Sigmoid colon (tissue), 7 donors: ENCODE measurements around the gene TBC1D2B. TPM values are rescaled to one million over a fixed set of nuclear protein-coding genes. Genes with fewer than 3 reads are reported as not detected.

Experiments
- DNase-seq: peaks from one replicate; pipeline ENCODE4 v3.0.0-alpha.2; 2019
- H3K27ac ChIP-seq, 4 donors: fragments of 200-600 bp; sonication (generic); one replicate each; pipeline ENCODE4 v1.5.1; 2016 to 2019; ENCODE audit warnings: mild to moderate bottlenecking in 1 of 4
- H3K27me3 ChIP-seq, 3 donors: fragments of 200-600 bp; sonication (generic); one replicate each; pipeline ENCODE4 v1.5.1; 2019; ENCODE audit warnings: mild to moderate bottlenecking in 1 of 3
- H3K36me3 ChIP-seq, 4 donors: fragments of 200-600 bp; sonication (generic); one replicate each; pipeline ENCODE4 v1.5.1; 2016 to 2019
- H3K4me1 ChIP-seq, 4 donors: fragments of 200-600 bp; sonication (generic); one replicate each; pipeline ENCODE4 v1.5.1; 2017 to 2019
- H3K4me3 ChIP-seq, 4 donors: fragments of 200-600 bp; sonication (generic); one replicate each; pipeline ENCODE4 v1.5.1; 2017 to 2019; ENCODE audit warnings: mild to moderate bottlenecking in 2 of 4, moderate library complexity in 1 of 4
- H3K9me3 ChIP-seq, 4 donors: fragments of 200-600 bp in 3 of 4; sonication (generic) in 3 of 4; one replicate each; pipeline versions ENCODE4 v1.5.1 to v1.6.1; 2013 to 2019
- EP300 ChIP-seq, 4 donors: sonication (generic); formaldehyde crosslinking; IDR thresholded peaks; one replicate each; pipeline ENCODE4 v1.6.1; 2017; ENCODE audit warnings: antibody characterized with exemption in 4 of 4
- POLR2A ChIP-seq, 2 donors: fragments of 450-650 bp; IDR thresholded peaks; one replicate each; pipeline ENCODE4 v1.6.1; 2016; ENCODE audit warnings: antibody characterized with exemption in 2 of 2, mild to moderate bottlenecking in 2 of 2, moderate library complexity in 2 of 2
- POLR2AphosphoS5 ChIP-seq, 4 donors: sonication (generic); formaldehyde crosslinking; IDR thresholded peaks; one replicate each; pipeline ENCODE4 v1.6.1; 2017; ENCODE audit warnings: antibody characterized with exemption in 4 of 4
- WGBS, 2 donors: extraction: QIAGEN DNeasy Blood & Tissue Kit; methylation state at CpG; one replicate each; pipeline ENCODE4 v1.1.7; 2013; 5-methylcytosine and 5-hydroxymethylcytosine counted together
- intact Hi-C: fragments of 100-400 bp; cut with DNase I; formaldehyde crosslinking; loops from one replicate; pipeline ENCODE4 v1.15.1; 2023
- polyA plus RNA-seq, 3 donors: library from polyadenylated mRNA; stranded (reverse); fragments of 200-250 nt; gene quantifications; one replicate each; pipeline ENCODE4 v1.2.3, GENCODE V29; 2013
- total RNA-seq, 4 donors: library from RNA; depleted of rRNA; stranded (reverse); fragments of >200 nt; gene quantifications; one replicate each; pipeline ENCODE4 v1.1.0, GENCODE V29; 2016
- TF ChIP-seq, protein P1 (sequence below), 4 experiments: fragments of 450-650 bp in 3 of 4; fragments of 200-600 bp in 1 of 4; IDR thresholded peaks; one replicate each; pipeline ENCODE4 v1.5.1; 2016 to 2019; ENCODE audit warnings: antibody characterized with exemption in 4 of 4, mild to moderate bottlenecking in 3 of 4, moderate library complexity in 2 of 4
- donor health status: healthy with polysubstance abuse.
- donor health status: Bipolar disorder and iron deficiency.
- donor health status: healthy.

TBC1D2B gene
- total and polyA plus RNA-seq, 7 donors: 7.6 to 47.1 (median 29.9) TPM

GRCh38 chr15:78023865-78024518 is 53.5 kb downstream of the TBC1D2B start:
- H3K4me3 ChIP-seq: no peak overlapping the region
- H3K9me3 ChIP-seq: no peaks in the 10 kb centered on the region
- DNase-seq: peak; percentile 94
- intact Hi-C loops: no loop called here
- WGBS, 2 donors: 79 to 85% methylated on average over 17 of the region's 17 CpGs
- TF ChIP-seq POLR2A (IDR thresholded peaks at IDR 0.05) (no peak), POLR2AphosphoS5 (IDR thresholded peaks at IDR 0.05) (peak; percentile 46 to 75 (median 55))
- H3K4me1 ChIP-seq: peaks cover 0 to 18% (median 6%) of the 10 kb centered on the region in 4 donors
- H3K27ac ChIP-seq: peak overlapping the region; percentile 40 to 70 (median 62)
- no peaks in the 10 kb centered on the region for H3K27me3 ChIP-seq
- H3K36me3 ChIP-seq: peaks cover 2 to 63% (median 17%) of the 10 kb centered on the region in 4 donors

- peaks cover 0 to 18% (median 6%) of the 10 kb centered on the region in 4 donors for H3K4me1 ChIP-seq
- peaks cover 2 to 55% (median 17%) of the 10 kb centered on the region in 4 donors for H3K36me3 ChIP-seq
- no peaks in the 10 kb centered on the region for H3K27me3 ChIP-seq
- H3K9me3 ChIP-seq: no peaks in the 10 kb centered on the region
- H3K4me3 ChIP-seq: no peak overlapping the region
- peak overlapping the region; percentile 40 to 70 (median 62) for H3K27ac ChIP-seq
- WGBS, 2 donors: 89 to 92% methylated on average over 6 of the region's 6 CpGs
- intact Hi-C loops: no loop called here
- TF ChIP-seq POLR2A (IDR thresholded peaks at IDR 0.05): no peak
- TF ChIP-seq EP300 (IDR thresholded peaks at IDR 0.05): no peak
- TF ChIP-seq POLR2AphosphoS5 (IDR thresholded peaks at IDR 0.05): no peak
- TF ChIP-seq, protein P1, sequence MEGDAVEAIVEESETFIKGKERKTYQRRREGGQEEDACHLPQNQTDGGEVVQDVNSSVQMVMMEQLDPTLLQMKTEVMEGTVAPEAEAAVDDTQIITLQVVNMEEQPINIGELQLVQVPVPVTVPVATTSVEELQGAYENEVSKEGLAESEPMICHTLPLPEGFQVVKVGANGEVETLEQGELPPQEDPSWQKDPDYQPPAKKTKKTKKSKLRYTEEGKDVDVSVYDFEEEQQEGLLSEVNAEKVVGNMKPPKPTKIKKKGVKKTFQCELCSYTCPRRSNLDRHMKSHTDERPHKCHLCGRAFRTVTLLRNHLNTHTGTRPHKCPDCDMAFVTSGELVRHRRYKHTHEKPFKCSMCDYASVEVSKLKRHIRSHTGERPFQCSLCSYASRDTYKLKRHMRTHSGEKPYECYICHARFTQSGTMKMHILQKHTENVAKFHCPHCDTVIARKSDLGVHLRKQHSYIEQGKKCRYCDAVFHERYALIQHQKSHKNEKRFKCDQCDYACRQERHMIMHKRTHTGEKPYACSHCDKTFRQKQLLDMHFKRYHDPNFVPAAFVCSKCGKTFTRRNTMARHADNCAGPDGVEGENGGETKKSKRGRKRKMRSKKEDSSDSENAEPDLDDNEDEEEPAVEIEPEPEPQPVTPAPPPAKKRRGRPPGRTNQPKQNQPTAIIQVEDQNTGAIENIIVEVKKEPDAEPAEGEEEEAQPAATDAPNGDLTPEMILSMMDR (IDR thresholded peaks at IDR 0.05): no peak
- no peak for DNase-seq
These were observed 54.3 kb downstream of the TBC1D2B start for GRCh38 chr15:78023081-78023665.

- H3K27ac ChIP-seq: no peak overlapping the region
- TF ChIP-seq POLR2AphosphoS5 (IDR thresholded peaks at IDR 0.05): no peak
- no peak for TF ChIP-seq EP300 (IDR thresholded peaks at IDR 0.05)
- TF ChIP-seq POLR2A (IDR thresholded peaks at IDR 0.05): no peak
- TF ChIP-seq, protein P1 (IDR thresholded peaks at IDR 0.05): no peak
- H3K9me3 ChIP-seq: no peaks in the 10 kb centered on the region
- H3K4me3 ChIP-seq: no peak overlapping the region
- H3K4me1 ChIP-seq: peaks cover 0 to 18% (median 6%) of the 10 kb centered on the region in 4 donors
- 96 to 97% methylated on average over 12 of the region's 12 CpGs for WGBS, 2 donors
- DNase-seq: no peak
- intact Hi-C loops: no loop called here
- no peaks in the 10 kb centered on the region for H3K27me3 ChIP-seq
- H3K36me3 ChIP-seq: peaks cover 2 to 46% (median 16%) of the 10 kb centered on the region in 4 donors
These were observed 55.8 kb downstream of the TBC1D2B start for GRCh38 chr15:78021761-78022160.

DNA sequence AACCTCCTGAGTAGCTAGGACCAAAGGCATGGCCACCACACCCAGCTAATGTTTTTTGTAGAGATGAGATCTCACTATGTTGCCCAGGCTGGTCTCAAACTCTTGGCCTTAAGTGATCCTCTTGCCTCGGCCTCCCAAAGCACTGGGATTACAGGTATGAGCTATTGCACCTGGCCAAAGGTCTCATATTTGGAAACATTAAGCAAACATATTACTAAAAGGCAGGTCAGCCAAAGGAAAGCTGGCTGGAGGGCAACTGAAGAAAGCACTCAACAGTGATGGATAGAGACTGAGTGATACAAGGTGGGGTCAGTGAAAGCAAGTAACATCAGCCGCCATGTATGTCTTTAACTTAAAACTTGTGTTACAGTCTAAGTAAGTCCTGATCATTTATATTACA is 57.5 kb downstream of the TBC1D2B start:
- 87 to 97% methylated on average over 2 of the region's 2 CpGs for WGBS, 2 donors

GRCh38 chr15:78018946-78019644 is 58.4 kb downstream of the TBC1D2B start:
- intact Hi-C loops: no loop called here
- no peak for DNase-seq
- TF ChIP-seq POLR2A (IDR thresholded peaks at IDR 0.05) (no peak), EP300 (IDR thresholded peaks at IDR 0.05) (no peak)
- TF ChIP-seq, protein P1 (IDR thresholded peaks at IDR 0.05): no peak
- H3K9me3 ChIP-seq: no peaks in the 10 kb centered on the region
- WGBS, 2 donors: 44 to 45% methylated on average over 11 of the region's 11 CpGs
- H3K27me3 ChIP-seq: no peaks in the 10 kb centered on the region
- no peak overlapping the region for H3K4me3 ChIP-seq
- no peak overlapping the region for H3K27ac ChIP-seq
- peaks cover 2 to 54% (median 23%) of the 10 kb centered on the region in 4 donors for H3K36me3 ChIP-seq
- H3K4me1 ChIP-seq: peaks cover 0 to 13% (median 4%) of the 10 kb centered on the region in 4 donors

More for the DNA sequence above, 57.5 kb downstream of the TBC1D2B start:
- Histone ChIP-seq H3K27me3 (no peaks in the 10 kb centered on the region), H3K27ac (no peak overlapping the region), H3K4me1 (peaks cover 0 to 16% (median 6%) of the 10 kb centered on the region in 4 donors), H3K36me3 (peaks cover 2 to 60% (median 26%) of the 10 kb centered on the region in 4 donors), H3K4me3 (no peak overlapping the region), H3K9me3 (no peaks in the 10 kb centered on the region)
- TF ChIP-seq EP300 (IDR thresholded peaks at IDR 0.05): no peak
- intact Hi-C loops: no loop called here
- DNase-seq: no peak
